Mesenchymal stem cell (in vitro differentiated cells and primary cell): ENCODE results near the gene CCNK. TPM values are rescaled to one million over a fixed set of nuclear protein-coding genes. Genes with fewer than 3 reads are reported as not detected.

ENCODE experiments used
- DNase-seq: peaks from one replicate; pipeline ENCODE4 v3.0.0-alpha.2; 2013
- H2AFZ ChIP-seq: one replicate; pipeline ENCODE4 v1.6.1; 2013; ENCODE audit warnings: low read depth, mild to moderate bottlenecking, control low read depth, inconsistent platforms, low read length, moderate library complexity
- H2AK5ac ChIP-seq: 2 replicates; pipeline ENCODE4 v1.6.1; 2013; ENCODE audit warnings: low read length, moderate library complexity, mild to moderate bottlenecking, inconsistent platforms; ENCODE audit not compliant: severe bottlenecking
- H2BK120ac ChIP-seq: one replicate; pipeline ENCODE4 v1.6.1; 2013; ENCODE audit warnings: low read depth, mild to moderate bottlenecking, inconsistent platforms, low read length, moderate library complexity
- H2BK12ac ChIP-seq, 2 experiments: one replicate each; pipeline ENCODE4 v1.6.1; 2013; ENCODE audit warnings: inconsistent platforms in 2 of 2, low read length in 2 of 2, mild to moderate bottlenecking in 2 of 2, moderate library complexity in 2 of 2, control low read depth in 1 of 2
- H2BK15ac ChIP-seq: one replicate; pipeline ENCODE4 v1.6.1; 2013; ENCODE audit warnings: mild to moderate bottlenecking, low read depth, inconsistent platforms; ENCODE audit not compliant: poor library complexity, severe bottlenecking
- H2BK5ac ChIP-seq: 2 replicates; pipeline ENCODE4 v1.6.1; 2013; ENCODE audit warnings: low read depth, mild to moderate bottlenecking, low read length, control low read depth, inconsistent platforms; ENCODE audit not compliant: poor library complexity, severe bottlenecking
- H3K14ac ChIP-seq, 2 experiments: one replicate each; pipeline ENCODE4 v1.6.1; 2013; ENCODE audit warnings: inconsistent platforms in 2 of 2, low read length in 2 of 2, control low read depth in 1 of 2, mild to moderate bottlenecking in 1 of 2, moderate library complexity in 1 of 2
- H3K18ac ChIP-seq, 2 experiments: one replicate each; pipeline ENCODE4 v1.6.1; 2013; ENCODE audit warnings: inconsistent platforms in 2 of 2, low read length in 2 of 2, control low read depth in 1 of 2, low read depth in 1 of 2, mild to moderate bottlenecking in 1 of 2
- H3K23ac ChIP-seq, 2 experiments: one replicate each; pipeline ENCODE4 v1.6.1; 2013; ENCODE audit warnings: inconsistent platforms in 2 of 2, low read length in 2 of 2, mild to moderate bottlenecking in 2 of 2, moderate library complexity in 2 of 2, control low read depth in 1 of 2
- H3K27ac ChIP-seq: 2 replicates; pipeline ENCODE4 v1.5.1; 2013; ENCODE audit warnings: mild to moderate bottlenecking, moderate library complexity, low read length, control low read depth, inconsistent platforms; ENCODE audit not compliant: poor library complexity, severe bottlenecking
- H3K27me3 ChIP-seq, 2 experiments: 2 replicates each; pipeline versions ENCODE4 v1.6.1 to v1.7.0; 2013; ENCODE audit warnings: low read length in 2 of 2, mild to moderate bottlenecking in 2 of 2, moderate library complexity in 2 of 2, control low read depth in 1 of 2, inconsistent platforms in 1 of 2; ENCODE audit not compliant: control insufficient read depth in 1 of 2, insufficient read depth in 1 of 2
- H3K36me3 ChIP-seq, 2 experiments: 2 replicates each; pipeline versions ENCODE4 v1.6.1 to v1.7.0; 2013; ENCODE audit warnings: low read length in 2 of 2, control low read depth in 1 of 2, inconsistent platforms in 1 of 2, low read depth in 1 of 2, mild to moderate bottlenecking in 1 of 2; ENCODE audit not compliant: insufficient read depth in 2 of 2, control insufficient read depth in 1 of 2
- H3K4ac ChIP-seq, 2 experiments: one replicate each; pipeline ENCODE4 v1.6.1; 2013; ENCODE audit warnings: inconsistent platforms in 2 of 2, low read length in 2 of 2, mild to moderate bottlenecking in 2 of 2, moderate library complexity in 2 of 2, control low read depth in 1 of 2, low read depth in 1 of 2
- H3K4me1 ChIP-seq: 2 replicates; pipeline ENCODE4 v1.6.1; 2013; ENCODE audit warnings: low read depth, low read length, control low read depth; ENCODE audit not compliant: control insufficient read depth, insufficient read depth
- H3K4me2 ChIP-seq: 2 replicates; pipeline ENCODE4 v1.6.1; 2013; ENCODE audit warnings: low read length, mild to moderate bottlenecking, inconsistent platforms; ENCODE audit not compliant: poor library complexity, severe bottlenecking
- H3K4me3 ChIP-seq, 2 experiments: 2 replicates each; pipeline versions ENCODE4 v1.5.1 to v1.7.0; 2013; ENCODE audit warnings: low read length in 2 of 2, mild to moderate bottlenecking in 2 of 2, control low read depth in 1 of 2, low read depth in 1 of 2; ENCODE audit not compliant: insufficient read depth in 1 of 2
- H3K79me1 ChIP-seq: replicated peaks from 2 replicates; pipeline ENCODE4 v1.6.1; 2013; ENCODE audit warnings: mild to moderate bottlenecking, control low read depth, low read length, inconsistent platforms; ENCODE audit not compliant: poor library complexity, severe bottlenecking
- H3K9ac ChIP-seq: 2 replicates; pipeline ENCODE4 v1.7.0; 2013; ENCODE audit warnings: mild to moderate bottlenecking, low read length, moderate library complexity
- H3K9me3 ChIP-seq: 2 replicates; pipeline ENCODE4 v1.7.0; 2013; ENCODE audit warnings: mild to moderate bottlenecking, low read length; ENCODE audit not compliant: control insufficient read depth
- H4K8ac ChIP-seq: one replicate; pipeline ENCODE4 v1.6.1; 2013; ENCODE audit warnings: inconsistent platforms, mild to moderate bottlenecking, low read length, moderate library complexity
- H4K91ac ChIP-seq: one replicate; pipeline ENCODE4 v1.6.1; 2013; ENCODE audit warnings: mild to moderate bottlenecking, low read length, inconsistent platforms
- WGBS: methylation state at CpG from one replicate; pipeline ENCODE4 v1.1.7; 2013; ENCODE audit warnings: mixed read lengths; 5-methylcytosine and 5-hydroxymethylcytosine counted together
- small RNA-seq: library from polyadenylated mRNA; stranded (forward); fragments of <200 nt; extraction: miRNeasy Mini kit (QIAGEN cat#:217004); gene quantifications from one replicate; pipeline ENCODE3, GENCODE V24; 2013; ENCODE audit warnings: low read depth

The CCNK gene

DNA sequence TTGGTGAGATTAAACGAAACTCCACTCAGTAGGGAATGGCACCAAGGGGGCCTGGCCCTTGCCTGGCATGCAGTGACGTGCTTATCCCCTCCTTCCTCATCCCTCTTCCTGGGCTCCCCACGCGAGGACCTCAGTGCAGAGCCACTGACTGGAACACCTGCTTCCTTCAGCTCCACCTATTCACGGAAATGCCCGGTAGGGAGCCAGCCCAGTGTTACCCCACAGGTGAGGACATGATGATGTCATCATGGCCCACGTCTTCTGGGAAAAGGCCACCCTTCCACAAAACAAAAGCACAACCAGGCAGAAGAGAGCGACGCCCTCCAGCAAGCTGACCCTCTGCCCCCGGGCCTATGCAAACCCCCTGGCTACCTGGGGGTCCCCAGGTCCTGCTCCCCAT, 80.7 kb downstream of the CCNK start:
- H4K8ac ChIP-seq, result no peak overlapping the region
- H4K91ac ChIP-seq, result no peak overlapping the region
- H3K18ac ChIP-seq, result no peak overlapping the region
- H2BK5ac ChIP-seq, result no peak overlapping the region
- peaks cover 21 to 85% of the 10 kb centered on the region in 2 experiments for H3K27me3 ChIP-seq
- H2BK12ac ChIP-seq, result no peak overlapping the region
- no peak overlapping the region for H3K4ac ChIP-seq
- H3K9me3 ChIP-seq, result no peaks in the 10 kb centered on the region
- H3K9ac ChIP-seq, result no peak overlapping the region
- H3K4me1 ChIP-seq, result peaks cover 53% of the 10 kb centered on the region
- 92% methylated on average over 10 of the region's 10 CpGs for WGBS
- H2AFZ ChIP-seq, result no peak overlapping the region
- no peak overlapping the region for H3K14ac ChIP-seq
- no peak overlapping the region for H2BK120ac ChIP-seq
- no peak overlapping the region for H3K27ac ChIP-seq
- DNase-seq, result no peak
- no peak overlapping the region for H3K4me3 ChIP-seq
- H3K23ac ChIP-seq, result no peak overlapping the region
- H2BK15ac ChIP-seq, result no peak overlapping the region
- H2AK5ac ChIP-seq, result no peak overlapping the region
- H3K36me3 ChIP-seq, result no peaks in the 10 kb centered on the region
- no peak overlapping the region for H3K4me2 ChIP-seq
- peaks cover 10% of the 10 kb centered on the region for H3K79me1 ChIP-seq

Small RNA genes lying within 50 kb of the gene (small RNA-seq; reads per million reads assigned to genes)
- not detected for gene RNU6-91P
